GM13977 (cell line): Measurements from ENCODE around the gene PCDH9.

Experiments
- DNase-seq: peaks from one replicate; pipeline ENCODE4 v3.0.0; 2012; ENCODE audit warnings: low spot score
- in situ Hi-C: fragments of 300-500 bp; cut with MboI; formaldehyde crosslinking; loops from one replicate; pipeline ENCODE4 v1.12.0; 2022; ENCODE audit warnings: low sequenced_read_pairs, low pct_unique_long_range_greater_than_20kb, mixed read lengths, inconsistent platforms; ENCODE audit not compliant: unreplicated experiment
- TF ChIP-seq, protein P1 (sequence below): IDR thresholded peaks from 2 replicates; pipeline ENCODE4 v1.5.1; 2012; ENCODE audit warnings: mild to moderate bottlenecking, control low read depth; ENCODE audit not compliant: insufficient read depth; ENCODE audit errors: extremely low read depth, missing control alignments

Gene PCDH9

DNA sequence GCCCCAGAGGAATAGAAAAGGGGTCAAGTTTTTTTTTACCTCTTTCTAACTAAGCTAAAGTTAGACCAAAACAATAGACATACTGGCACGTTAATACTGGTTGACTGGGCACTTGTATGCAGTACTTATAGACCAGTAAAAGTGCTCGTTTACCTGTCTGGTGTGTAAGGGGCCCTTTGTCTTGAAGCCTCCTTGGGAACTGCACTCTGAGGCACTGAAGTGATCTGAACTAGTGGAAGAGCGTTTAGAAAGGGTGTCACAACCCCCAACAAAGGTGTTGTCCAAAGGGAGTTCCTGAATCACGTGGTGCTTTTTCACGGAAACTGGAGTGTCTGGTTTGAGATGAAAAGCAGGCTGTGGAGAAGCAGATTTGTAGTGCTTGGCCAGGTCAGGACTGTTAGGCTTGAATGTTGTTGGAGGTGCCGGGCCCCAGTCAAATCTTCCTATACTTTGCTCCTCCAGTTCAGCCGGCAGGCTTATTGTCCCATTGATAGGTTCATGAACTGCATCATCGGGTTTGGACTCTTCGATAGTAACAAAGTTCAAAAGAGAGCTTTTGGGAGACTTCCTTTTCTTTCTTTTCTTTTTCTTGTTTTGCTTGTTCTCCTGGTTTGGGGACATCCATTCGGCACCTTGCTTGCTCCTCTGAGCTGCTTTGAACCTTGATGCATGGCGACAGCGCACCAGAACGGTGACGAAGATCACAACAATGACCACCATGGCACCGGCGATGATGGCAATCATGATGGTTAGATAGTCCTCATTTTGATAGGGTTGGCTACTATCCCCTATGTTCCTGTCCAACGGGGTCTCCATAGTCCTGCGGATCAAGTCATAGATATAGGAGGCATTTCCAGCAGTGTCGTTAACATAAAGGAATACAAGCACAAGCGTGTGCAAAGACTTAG is 4.6 kb downstream of the PCDH9 start:
- TF ChIP-seq, protein P1, sequence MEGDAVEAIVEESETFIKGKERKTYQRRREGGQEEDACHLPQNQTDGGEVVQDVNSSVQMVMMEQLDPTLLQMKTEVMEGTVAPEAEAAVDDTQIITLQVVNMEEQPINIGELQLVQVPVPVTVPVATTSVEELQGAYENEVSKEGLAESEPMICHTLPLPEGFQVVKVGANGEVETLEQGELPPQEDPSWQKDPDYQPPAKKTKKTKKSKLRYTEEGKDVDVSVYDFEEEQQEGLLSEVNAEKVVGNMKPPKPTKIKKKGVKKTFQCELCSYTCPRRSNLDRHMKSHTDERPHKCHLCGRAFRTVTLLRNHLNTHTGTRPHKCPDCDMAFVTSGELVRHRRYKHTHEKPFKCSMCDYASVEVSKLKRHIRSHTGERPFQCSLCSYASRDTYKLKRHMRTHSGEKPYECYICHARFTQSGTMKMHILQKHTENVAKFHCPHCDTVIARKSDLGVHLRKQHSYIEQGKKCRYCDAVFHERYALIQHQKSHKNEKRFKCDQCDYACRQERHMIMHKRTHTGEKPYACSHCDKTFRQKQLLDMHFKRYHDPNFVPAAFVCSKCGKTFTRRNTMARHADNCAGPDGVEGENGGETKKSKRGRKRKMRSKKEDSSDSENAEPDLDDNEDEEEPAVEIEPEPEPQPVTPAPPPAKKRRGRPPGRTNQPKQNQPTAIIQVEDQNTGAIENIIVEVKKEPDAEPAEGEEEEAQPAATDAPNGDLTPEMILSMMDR, result no peak
- no peak for DNase-seq
- in situ Hi-C loops, result no loop called here

DNA sequence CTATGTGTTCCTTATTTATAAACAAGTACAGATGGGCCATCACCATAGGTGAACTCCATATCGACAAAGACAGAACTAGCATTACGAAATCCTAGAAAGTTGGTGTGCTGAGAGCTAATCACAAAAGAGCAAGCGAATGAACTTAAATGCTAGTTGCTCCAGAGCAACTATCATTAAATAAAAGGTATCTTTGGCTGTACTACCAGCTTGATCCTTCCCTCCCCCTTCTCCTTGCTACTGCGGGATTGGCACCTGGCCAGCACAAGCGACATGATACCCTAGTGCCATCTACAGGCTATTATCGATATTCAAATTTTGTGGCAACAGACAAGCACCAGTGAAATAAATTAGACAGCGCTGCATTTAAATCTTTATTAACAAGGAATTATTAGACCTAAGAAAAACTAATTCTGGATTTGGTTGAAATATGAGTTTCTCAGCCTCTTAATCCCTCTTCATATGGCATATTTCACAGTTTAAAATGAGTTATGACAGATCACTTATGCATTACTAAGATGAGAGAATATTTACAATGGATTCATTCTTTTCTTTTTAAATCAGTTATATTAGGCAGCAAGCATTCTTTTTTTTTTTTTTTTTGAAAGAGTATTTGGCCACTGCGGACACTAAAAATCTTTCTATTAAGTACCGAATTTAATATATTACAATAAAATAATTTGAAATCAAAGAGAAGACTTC is 5.8 kb downstream of the PCDH9 start:
- in situ Hi-C loops, result no loop called here
- TF ChIP-seq, protein P1, result peak; percentile 45
- DNase-seq, result no peak

DNA sequence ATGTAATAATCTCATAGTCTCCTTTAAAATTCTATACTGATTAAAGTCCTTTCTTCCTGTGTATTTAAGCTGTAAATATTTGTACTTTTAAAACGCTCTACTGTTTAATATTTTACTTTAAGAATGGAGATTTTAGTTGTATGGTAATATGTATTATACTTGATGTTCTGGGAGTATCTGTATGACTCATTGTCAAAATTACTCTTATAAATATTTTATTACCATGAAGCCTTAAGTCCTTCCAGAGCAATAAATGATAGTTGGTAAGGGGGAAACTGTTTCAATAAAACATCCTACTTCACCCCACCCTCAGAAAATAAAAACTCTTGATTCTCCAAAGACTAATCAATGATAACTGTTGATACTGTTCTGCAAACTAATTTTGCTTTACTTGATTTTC is 6.4 kb downstream of the PCDH9 start:
- in situ Hi-C loops, result no loop called here
- TF ChIP-seq, protein P1, result no peak
- no peak for DNase-seq

DNA sequence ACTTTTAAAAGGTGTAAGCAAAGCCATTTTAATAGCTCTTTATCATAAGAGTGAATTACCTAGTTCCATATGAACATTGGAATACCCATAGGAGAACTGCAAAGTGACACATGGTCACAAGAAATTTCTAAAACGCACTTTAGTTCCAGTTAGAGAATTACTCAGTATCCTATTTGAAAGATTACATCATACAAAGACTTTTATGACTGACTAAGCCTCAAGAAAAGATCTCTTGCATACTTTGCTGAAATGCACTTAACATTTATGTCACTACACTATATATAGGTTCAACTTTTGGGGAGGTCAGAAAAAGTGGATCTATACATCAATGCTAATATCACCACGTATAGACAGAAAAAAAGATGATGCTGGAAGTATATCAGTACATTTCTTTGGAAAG is 7.1 kb downstream of the PCDH9 start:
- in situ Hi-C loops, result no loop called here
- no peak for DNase-seq
- TF ChIP-seq, protein P1, result no peak

DNA sequence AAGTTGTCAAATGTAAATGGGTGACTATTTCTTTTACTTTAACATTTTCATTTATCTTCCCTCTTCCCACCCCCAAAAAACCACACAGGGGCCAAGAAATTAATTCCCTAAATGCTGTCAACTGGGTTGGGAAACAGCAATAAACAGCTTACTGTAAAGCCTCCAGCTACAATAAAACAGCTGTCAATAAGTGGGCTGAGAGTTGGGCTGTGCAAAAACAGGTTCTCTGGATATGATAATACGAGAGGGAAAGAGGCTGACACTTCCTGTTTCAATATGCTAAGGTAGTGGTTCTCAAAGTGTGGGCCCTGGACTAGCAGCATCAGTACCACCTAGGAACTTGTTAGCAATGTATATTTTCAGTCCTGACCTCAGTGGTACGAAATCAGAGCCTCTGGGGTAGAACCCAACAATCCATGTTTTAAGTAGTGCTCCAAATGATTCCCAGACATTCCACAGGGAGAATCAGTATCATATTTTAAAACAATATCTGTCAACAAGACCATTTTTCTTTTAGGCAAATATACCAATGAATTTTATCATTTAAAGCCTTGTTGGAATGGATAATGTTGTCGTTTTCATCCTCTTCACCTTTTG is 8.4 kb downstream of the PCDH9 start:
- TF ChIP-seq, protein P1, result no peak
- in situ Hi-C loops, result no loop called here

DNA sequence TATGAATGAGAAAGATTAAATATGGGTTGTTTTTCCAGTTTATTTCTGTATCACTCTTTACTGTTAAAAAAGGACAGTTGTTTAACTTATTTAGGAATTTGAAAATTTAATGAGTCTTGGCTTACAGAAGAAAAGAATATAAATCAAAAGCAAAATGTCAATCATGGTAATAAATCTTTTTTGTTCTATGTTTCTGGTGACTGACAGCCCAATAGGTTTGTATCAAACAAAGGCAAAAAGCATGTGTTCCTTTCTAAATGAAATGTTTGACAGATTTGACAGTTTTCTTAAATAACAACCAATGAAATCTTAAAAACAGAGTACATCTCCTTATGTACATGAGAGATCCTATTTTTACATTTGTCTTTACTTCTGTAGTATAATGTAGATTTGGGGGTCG is 11.0 kb downstream of the PCDH9 start:
- TF ChIP-seq, protein P1, result no peak
- in situ Hi-C loops, result no loop called here
- no peak for DNase-seq

More for the DNA sequence above, 8.4 kb downstream of the PCDH9 start:
- DNase-seq, result no peak
